Osteocyte (in vitro differentiated cells): ENCODE data around the gene PLXNA1. TPM values are rescaled to one million over a fixed set of nuclear protein-coding genes. Genes with fewer than 3 reads are reported as not detected.

Source experiments
- DNase-seq: peaks from one replicate; pipeline ENCODE4 v3.0.0; 2021; ENCODE audit warnings: mixed read lengths; ENCODE audit not compliant: unreplicated experiment; ENCODE audit errors: extremely low spot score
- H3K27ac Mint-ChIP-seq: one replicate; pipeline ENCODE4 v1.8.0; 2021; ENCODE audit warnings: mild to moderate bottlenecking, mixed read lengths; ENCODE audit not compliant: unreplicated experiment
- H3K27me3 Mint-ChIP-seq: one replicate; pipeline ENCODE4 v1.8.0; 2021; ENCODE audit warnings: mixed read lengths; ENCODE audit not compliant: unreplicated experiment
- H3K36me3 Mint-ChIP-seq: one replicate; pipeline ENCODE4 v1.8.0; 2021; ENCODE audit warnings: mixed read lengths; ENCODE audit not compliant: unreplicated experiment
- H3K4me1 Mint-ChIP-seq: one replicate; pipeline ENCODE4 v1.8.0; 2021; ENCODE audit warnings: mixed read lengths; ENCODE audit not compliant: unreplicated experiment
- H3K4me3 Mint-ChIP-seq: one replicate; pipeline ENCODE4 v1.8.0; 2021; ENCODE audit warnings: mild to moderate bottlenecking, moderate library complexity, mixed read lengths; ENCODE audit not compliant: unreplicated experiment
- H3K9me3 Mint-ChIP-seq: one replicate; pipeline ENCODE4 v1.8.0; 2021; ENCODE audit warnings: mixed read lengths; ENCODE audit not compliant: unreplicated experiment
- CTCF ChIP-seq: fragments of 200-600 bp; sonication (generic); IDR thresholded peaks from 2 replicates; pipeline ENCODE4 v1.5.0; 2021; ENCODE audit warnings: antibody characterized with exemption, mild to moderate bottlenecking, moderate library complexity
- total RNA-seq: library from RNA; stranded (reverse); gene quantifications from 2 replicates; pipeline ENCODE4 v1.2.1, GENCODE V29; 2021

PLXNA1 gene
- total RNA-seq, 1 donor from 2014 or later = 60.5 TPM

GRCh38 chr3:126939733-126940132 is 43.2 kb upstream of the PLXNA1 start:
- no peak for DNase-seq
- H3K27ac Mint-ChIP-seq = no peak overlapping the region
- H3K9me3 Mint-ChIP-seq = no peaks in the 10 kb centered on the region
- H3K4me3 Mint-ChIP-seq = no peak overlapping the region
- peaks cover 8% of the 10 kb centered on the region for H3K4me1 Mint-ChIP-seq
- no peaks in the 10 kb centered on the region for H3K36me3 Mint-ChIP-seq
- H3K27me3 Mint-ChIP-seq = no peaks in the 10 kb centered on the region
- TF ChIP-seq CTCF = no peak

- Mint-ChIP-seq H3K27me3 (no peaks in the 10 kb centered on the region), H3K4me1 (peaks cover 5% of the 10 kb centered on the region)
Measured at GRCh38 chr3:126941721-126942270, 41.1 kb upstream of the PLXNA1 start.

GRCh38 chr3:126944089-126944965 is 38.6 kb upstream of the PLXNA1 start:
- H3K4me3 Mint-ChIP-seq = no peak overlapping the region
- no peaks in the 10 kb centered on the region for H3K27me3 Mint-ChIP-seq
- H3K36me3 Mint-ChIP-seq = no peaks in the 10 kb centered on the region
- no peak for TF ChIP-seq CTCF
- H3K27ac Mint-ChIP-seq = no peak overlapping the region
- H3K4me1 Mint-ChIP-seq = no peaks in the 10 kb centered on the region
- no peaks in the 10 kb centered on the region for H3K9me3 Mint-ChIP-seq
- DNase-seq = no peak

More at GRCh38 chr3:126941721-126942270, 41.1 kb upstream of the PLXNA1 start:
- Mint-ChIP-seq H3K9me3 (no peaks in the 10 kb centered on the region), H3K27ac (no peak overlapping the region), H3K4me3 (no peak overlapping the region), H3K36me3 (no peaks in the 10 kb centered on the region)
- no peak for TF ChIP-seq CTCF
- no peak for DNase-seq

- Mint-ChIP-seq H3K27ac (no peak overlapping the region), H3K9me3 (no peaks in the 10 kb centered on the region), H3K4me1 (no peaks in the 10 kb centered on the region), H3K36me3 (no peaks in the 10 kb centered on the region), H3K27me3 (no peaks in the 10 kb centered on the region), H3K4me3 (no peak overlapping the region)
- no peak for DNase-seq
- TF ChIP-seq CTCF = no peak
Measured at GRCh38 chr3:126945171-126945721, 37.7 kb upstream of the PLXNA1 start.

GRCh38 chr3:126945891-126946290 is 37.0 kb upstream of the PLXNA1 start:
- H3K9me3 Mint-ChIP-seq = no peaks in the 10 kb centered on the region
- no peak overlapping the region for H3K27ac Mint-ChIP-seq
- DNase-seq = no peak
- no peak overlapping the region for H3K4me3 Mint-ChIP-seq
- H3K27me3 Mint-ChIP-seq = no peaks in the 10 kb centered on the region
- H3K36me3 Mint-ChIP-seq = no peaks in the 10 kb centered on the region
- no peak for TF ChIP-seq CTCF
- H3K4me1 Mint-ChIP-seq = no peaks in the 10 kb centered on the region
